ENCODE results near the gene TNIK. TPM values are rescaled to one million over a fixed set of nuclear protein-coding genes. Genes with fewer than 3 reads are reported as not detected.

The TNIK gene
- total RNA-seq, 1 donor from 2014 or later: 17.0 TPM

GRCh38 chr3:171491361-171491760, 31.2 kb upstream of the TNIK start:
- H3K36me3 ChIP-seq (ENCODE audit: control insufficient read depth, insufficient read depth, low read length): no peaks in the 10 kb centered on the region
- no peaks in the 10 kb centered on the region for H3K27me3 ChIP-seq (ENCODE audit: control insufficient read depth, insufficient read depth, low read length)
- no peak for DNase-seq (ENCODE audit: low read depth)
- H3K4me3 ChIP-seq (ENCODE audit: low read depth, low read length): no peak overlapping the region
- no peak for TF ChIP-seq CTCF (IDR thresholded peaks at IDR 0.05; ENCODE audit: insufficient read depth, low read length, poor library complexity, severe bottlenecking)

GRCh38 chr3:171490901-171491300, 30.7 kb upstream of the TNIK start:
- no peak overlapping the region for H3K4me3 ChIP-seq (ENCODE audit: low read depth, low read length)
- no peak for DNase-seq (ENCODE audit: low read depth)
- TF ChIP-seq CTCF (IDR thresholded peaks at IDR 0.05; ENCODE audit: insufficient read depth, low read length, poor library complexity, severe bottlenecking): no peak
- no peaks in the 10 kb centered on the region for H3K36me3 ChIP-seq (ENCODE audit: control insufficient read depth, insufficient read depth, low read length)
- no peaks in the 10 kb centered on the region for H3K27me3 ChIP-seq (ENCODE audit: control insufficient read depth, insufficient read depth, low read length)

GRCh38 chr3:171489348-171489747, 29.1 kb upstream of the TNIK start:
- TF ChIP-seq CTCF (IDR thresholded peaks at IDR 0.05; ENCODE audit: insufficient read depth, low read length, poor library complexity, severe bottlenecking): no peak
- DNase-seq (ENCODE audit: low read depth): no peak
- H3K36me3 ChIP-seq (ENCODE audit: control insufficient read depth, insufficient read depth, low read length): no peaks in the 10 kb centered on the region
- no peaks in the 10 kb centered on the region for H3K27me3 ChIP-seq (ENCODE audit: control insufficient read depth, insufficient read depth, low read length)
- no peak overlapping the region for H3K4me3 ChIP-seq (ENCODE audit: low read depth, low read length)

GRCh38 chr3:171488479-171488878, 28.3 kb upstream of the TNIK start:
- H3K4me3 ChIP-seq (ENCODE audit: low read depth, low read length): no peak overlapping the region
- no peak for TF ChIP-seq CTCF (IDR thresholded peaks at IDR 0.05; ENCODE audit: insufficient read depth, low read length, poor library complexity, severe bottlenecking)
- DNase-seq (ENCODE audit: low read depth): no peak
- H3K36me3 ChIP-seq (ENCODE audit: control insufficient read depth, insufficient read depth, low read length): no peaks in the 10 kb centered on the region
- H3K27me3 ChIP-seq (ENCODE audit: control insufficient read depth, insufficient read depth, low read length): no peaks in the 10 kb centered on the region

GRCh38 chr3:171487382-171487781, 27.2 kb upstream of the TNIK start:
- no peak for TF ChIP-seq CTCF (IDR thresholded peaks at IDR 0.05; ENCODE audit: insufficient read depth, low read length, poor library complexity, severe bottlenecking)
- DNase-seq (ENCODE audit: low read depth): no peak
- H3K36me3 ChIP-seq (ENCODE audit: control insufficient read depth, insufficient read depth, low read length): no peaks in the 10 kb centered on the region
- no peak overlapping the region for H3K4me3 ChIP-seq (ENCODE audit: low read depth, low read length)
- no peaks in the 10 kb centered on the region for H3K27me3 ChIP-seq (ENCODE audit: control insufficient read depth, insufficient read depth, low read length)

GRCh38 chr3:171485338-171485737, 25.1 kb upstream of the TNIK start:
- H3K36me3 ChIP-seq (ENCODE audit: control insufficient read depth, insufficient read depth, low read length): no peaks in the 10 kb centered on the region
- H3K27me3 ChIP-seq (ENCODE audit: control insufficient read depth, insufficient read depth, low read length): no peaks in the 10 kb centered on the region
- no peak overlapping the region for H3K4me3 ChIP-seq (ENCODE audit: low read depth, low read length)
- no peak for TF ChIP-seq CTCF (IDR thresholded peaks at IDR 0.05; ENCODE audit: insufficient read depth, low read length, poor library complexity, severe bottlenecking)
- DNase-seq (ENCODE audit: low read depth): no peak

Data from kidney epithelial cell (primary cell).